Measurements from ENCODE around the gene EOGT.

The EOGT gene

GRCh38 chr3:68985146-68985790 is 28.2 kb downstream of the EOGT start:
- TF ChIP-seq CTCF (conservative IDR thresholded peaks at IDR 0.05; ENCODE audit: low read depth, low read length), result no peak
- no peaks in the 10 kb centered on the region for H3K79me2 ChIP-seq (ENCODE audit: insufficient read depth, low read depth)
- no peak overlapping the region for H3K27ac ChIP-seq
- no peak overlapping the region for H3K4me2 ChIP-seq
- no peaks in the 10 kb centered on the region for H3K36me3 ChIP-seq (ENCODE audit: insufficient read depth)
- no peaks in the 10 kb centered on the region for H3K4me1 ChIP-seq (ENCODE audit: low read depth, poor library complexity, severe bottlenecking)
- H3K27me3 ChIP-seq (ENCODE audit: insufficient read depth, low read depth), result no peaks in the 10 kb centered on the region
- no peak overlapping the region for H3K9ac ChIP-seq
- H3K4me3 ChIP-seq (IDR thresholded peaks at IDR 0.05; ENCODE audit: insufficient read depth, low read depth, low read length), result no peak overlapping the region
- H4K20me1 ChIP-seq (ENCODE audit: insufficient read depth), result no peaks in the 10 kb centered on the region
- H2AFZ ChIP-seq (ENCODE audit: low read depth), result no peak overlapping the region

DNA sequence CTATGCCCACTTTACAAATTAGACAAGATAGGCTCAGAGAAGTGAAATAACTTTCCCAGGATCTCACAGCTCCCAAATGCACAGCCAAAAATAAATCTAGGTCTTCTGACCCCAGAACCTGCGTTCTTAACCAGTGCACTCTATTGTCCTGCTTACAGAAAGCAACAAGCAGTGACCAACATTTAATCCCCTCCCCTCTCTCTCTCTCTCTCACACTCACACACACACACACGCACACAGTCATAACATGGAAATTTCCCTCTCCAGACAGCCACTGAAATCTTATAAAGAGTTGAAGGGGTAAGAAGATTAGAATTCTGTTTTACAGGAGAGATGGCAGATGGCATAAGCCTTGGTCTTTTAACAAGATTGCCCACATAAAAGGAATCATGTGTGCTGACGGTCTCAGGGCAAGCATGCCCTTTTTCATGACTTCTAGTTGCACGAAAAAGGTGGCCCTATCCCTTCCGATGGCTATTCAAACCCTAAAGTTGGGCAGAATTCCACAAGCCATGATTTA is 29.4 kb downstream of the EOGT start:
- Histone ChIP-seq H2AFZ (ENCODE audit: low read depth) (no peak overlapping the region), H3K36me3 (ENCODE audit: insufficient read depth) (no peaks in the 10 kb centered on the region), H4K20me1 (ENCODE audit: insufficient read depth) (no peaks in the 10 kb centered on the region), H3K27ac (no peak overlapping the region), H3K27me3 (ENCODE audit: insufficient read depth, low read depth) (no peaks in the 10 kb centered on the region), H3K79me2 (ENCODE audit: insufficient read depth, low read depth) (no peaks in the 10 kb centered on the region), H3K4me3 (IDR thresholded peaks at IDR 0.05; ENCODE audit: insufficient read depth, low read depth, low read length) (no peak overlapping the region), H3K4me2 (no peak overlapping the region), H3K4me1 (ENCODE audit: low read depth, poor library complexity, severe bottlenecking) (no peaks in the 10 kb centered on the region), H3K9ac (no peak overlapping the region)
- TF ChIP-seq CTCF (conservative IDR thresholded peaks at IDR 0.05; ENCODE audit: low read depth, low read length), result no peak

DNA sequence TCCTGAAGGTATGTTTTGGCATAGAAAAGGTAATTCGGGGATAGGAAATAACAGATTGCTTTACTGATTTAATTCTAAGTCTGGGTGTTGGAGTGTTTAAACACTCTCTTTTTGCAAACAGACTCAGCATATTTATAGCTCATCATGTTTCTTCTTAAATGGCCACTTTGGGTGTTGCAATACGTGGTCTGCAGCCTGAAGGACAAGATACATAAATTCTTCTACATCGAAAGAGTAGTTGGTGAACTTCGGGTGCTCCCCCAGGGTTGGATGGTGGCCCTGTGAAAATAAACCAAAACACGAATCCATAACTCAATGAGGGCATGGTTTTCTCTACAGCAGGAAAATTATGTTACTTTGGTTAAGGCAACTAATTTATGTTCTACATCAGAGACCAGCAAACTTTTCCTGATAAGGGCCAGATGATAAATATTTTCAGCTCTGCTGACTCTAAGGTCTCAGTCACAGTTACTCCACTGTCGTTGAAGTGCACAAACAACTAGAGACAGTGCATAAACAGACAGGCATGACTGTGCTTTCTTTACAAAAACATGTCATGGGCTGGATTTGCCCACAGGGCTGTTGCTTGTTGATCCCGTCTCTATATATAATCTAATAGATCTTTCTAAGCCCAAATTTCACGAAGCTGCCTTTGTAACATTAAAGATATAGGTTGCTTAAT is 35.9 kb downstream of the EOGT start:
- no peaks in the 10 kb centered on the region for H3K4me1 ChIP-seq (ENCODE audit: low read depth, poor library complexity, severe bottlenecking)
- no peak overlapping the region for H3K4me3 ChIP-seq (IDR thresholded peaks at IDR 0.05; ENCODE audit: insufficient read depth, low read depth, low read length)
- H3K36me3 ChIP-seq (ENCODE audit: insufficient read depth), result no peaks in the 10 kb centered on the region

GRCh38 chr3:68974711-68975110 is 38.8 kb downstream of the EOGT start:
- Histone ChIP-seq H3K79me2 (ENCODE audit: insufficient read depth, low read depth) (no peaks in the 10 kb centered on the region), H2AFZ (ENCODE audit: low read depth) (no peak overlapping the region), H4K20me1 (ENCODE audit: insufficient read depth) (no peaks in the 10 kb centered on the region), H3K27ac (no peak overlapping the region), H3K9ac (no peak overlapping the region), H3K4me1 (ENCODE audit: low read depth, poor library complexity, severe bottlenecking) (no peaks in the 10 kb centered on the region), H3K36me3 (ENCODE audit: insufficient read depth) (no peaks in the 10 kb centered on the region), H3K4me3 (IDR thresholded peaks at IDR 0.05; ENCODE audit: insufficient read depth, low read depth, low read length) (no peak overlapping the region), H3K27me3 (ENCODE audit: insufficient read depth, low read depth) (no peaks in the 10 kb centered on the region), H3K4me2 (no peak overlapping the region)
- no peak for TF ChIP-seq CTCF (conservative IDR thresholded peaks at IDR 0.05; ENCODE audit: low read depth, low read length)

More for the DNA sequence above, 35.9 kb downstream of the EOGT start:
- H3K4me2 ChIP-seq, result no peak overlapping the region
- no peak overlapping the region for H2AFZ ChIP-seq (ENCODE audit: low read depth)
- no peaks in the 10 kb centered on the region for H4K20me1 ChIP-seq (ENCODE audit: insufficient read depth)
- H3K9ac ChIP-seq, result no peak overlapping the region
- no peaks in the 10 kb centered on the region for H3K27me3 ChIP-seq (ENCODE audit: insufficient read depth, low read depth)
- H3K27ac ChIP-seq, result no peak overlapping the region
- no peaks in the 10 kb centered on the region for H3K79me2 ChIP-seq (ENCODE audit: insufficient read depth, low read depth)
- no peak for TF ChIP-seq CTCF (conservative IDR thresholded peaks at IDR 0.05; ENCODE audit: low read depth, low read length)

Measured in KMS-11 (cell line).